ENCODE results near the gene RNF146. TPM values are rescaled to one million over a fixed set of nuclear protein-coding genes. Genes with fewer than 3 reads are reported as not detected.
"Not testable (repeated sequence)": the region's sequence is repeated elsewhere in the genome, so short reads cannot be mapped to it uniquely, and the experiment has no call there.

RNF146 gene
- polyA plus RNA-seq, 1 donor from 2014 or later: 244 TPM

DNA sequence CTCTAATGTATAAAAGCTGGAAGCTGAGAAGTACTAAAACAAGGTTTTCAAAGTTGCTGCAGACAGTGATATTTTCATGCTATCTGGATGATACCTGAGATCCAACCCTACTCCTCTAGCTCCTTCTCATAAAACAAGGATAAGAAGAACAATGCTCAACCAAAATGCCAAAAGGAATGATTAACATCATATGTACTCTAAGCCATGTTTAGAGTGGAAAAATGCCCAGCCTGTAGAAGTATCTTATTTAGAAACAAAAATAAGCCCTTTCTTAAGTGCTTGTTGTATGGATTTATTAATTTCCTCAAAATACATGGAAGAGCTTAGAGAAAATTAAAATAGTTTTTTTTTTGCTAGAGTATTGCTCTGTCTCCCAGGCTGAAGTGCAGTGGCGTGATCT is 53.0 kb downstream of the RNF146 start:
- Histone ChIP-seq H3K36me3 (ENCODE audit: insufficient read depth, low read length) (no peaks in the 10 kb centered on the region), H3K9me3 (ENCODE audit: low read length) (no peaks in the 10 kb centered on the region), H3F3A (ENCODE audit: insufficient read depth, low read length, poor library complexity, severe bottlenecking) (no peaks in the 10 kb centered on the region), H3K9me2 (ENCODE audit: insufficient read depth, low read length) (no peaks in the 10 kb centered on the region), H3K4me2 (ENCODE audit: low read length) (no peak overlapping the region), H3K4me3 (ENCODE audit: low read length) (no peak overlapping the region), H3K9ac (ENCODE audit: low read length) (no peak overlapping the region), H3K27me3 (ENCODE audit: insufficient read depth, low read depth, low read length) (no peaks in the 10 kb centered on the region), H4K20me1 (ENCODE audit: insufficient read depth) (no peaks in the 10 kb centered on the region), H3K79me2 (replicated peaks; ENCODE audit: insufficient read depth, low read length) (no peaks in the 10 kb centered on the region), H3K27ac (ENCODE audit: low read length) (no peak overlapping the region), H2AFZ (ENCODE audit: low read depth, low read length) (no peak overlapping the region)
- TF ChIP-seq TAF1 (IDR thresholded peaks at IDR 0.05; ENCODE audit: low read depth): no peak
- no peak for TF ChIP-seq RAD21 (conservative IDR thresholded peaks at IDR 0.05)
- no peak for TF ChIP-seq EP300 (conservative IDR thresholded peaks at IDR 0.05; ENCODE audit: poor library complexity, severe bottlenecking)
- TF ChIP-seq, protein P1, sequence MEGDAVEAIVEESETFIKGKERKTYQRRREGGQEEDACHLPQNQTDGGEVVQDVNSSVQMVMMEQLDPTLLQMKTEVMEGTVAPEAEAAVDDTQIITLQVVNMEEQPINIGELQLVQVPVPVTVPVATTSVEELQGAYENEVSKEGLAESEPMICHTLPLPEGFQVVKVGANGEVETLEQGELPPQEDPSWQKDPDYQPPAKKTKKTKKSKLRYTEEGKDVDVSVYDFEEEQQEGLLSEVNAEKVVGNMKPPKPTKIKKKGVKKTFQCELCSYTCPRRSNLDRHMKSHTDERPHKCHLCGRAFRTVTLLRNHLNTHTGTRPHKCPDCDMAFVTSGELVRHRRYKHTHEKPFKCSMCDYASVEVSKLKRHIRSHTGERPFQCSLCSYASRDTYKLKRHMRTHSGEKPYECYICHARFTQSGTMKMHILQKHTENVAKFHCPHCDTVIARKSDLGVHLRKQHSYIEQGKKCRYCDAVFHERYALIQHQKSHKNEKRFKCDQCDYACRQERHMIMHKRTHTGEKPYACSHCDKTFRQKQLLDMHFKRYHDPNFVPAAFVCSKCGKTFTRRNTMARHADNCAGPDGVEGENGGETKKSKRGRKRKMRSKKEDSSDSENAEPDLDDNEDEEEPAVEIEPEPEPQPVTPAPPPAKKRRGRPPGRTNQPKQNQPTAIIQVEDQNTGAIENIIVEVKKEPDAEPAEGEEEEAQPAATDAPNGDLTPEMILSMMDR (IDR thresholded peaks at IDR 0.05; ENCODE audit: poor library complexity, severe bottlenecking): no peak
- no peak for TF ChIP-seq MXI1 (conservative IDR thresholded peaks at IDR 0.05; ENCODE audit: poor library complexity, severe bottlenecking)

DNA sequence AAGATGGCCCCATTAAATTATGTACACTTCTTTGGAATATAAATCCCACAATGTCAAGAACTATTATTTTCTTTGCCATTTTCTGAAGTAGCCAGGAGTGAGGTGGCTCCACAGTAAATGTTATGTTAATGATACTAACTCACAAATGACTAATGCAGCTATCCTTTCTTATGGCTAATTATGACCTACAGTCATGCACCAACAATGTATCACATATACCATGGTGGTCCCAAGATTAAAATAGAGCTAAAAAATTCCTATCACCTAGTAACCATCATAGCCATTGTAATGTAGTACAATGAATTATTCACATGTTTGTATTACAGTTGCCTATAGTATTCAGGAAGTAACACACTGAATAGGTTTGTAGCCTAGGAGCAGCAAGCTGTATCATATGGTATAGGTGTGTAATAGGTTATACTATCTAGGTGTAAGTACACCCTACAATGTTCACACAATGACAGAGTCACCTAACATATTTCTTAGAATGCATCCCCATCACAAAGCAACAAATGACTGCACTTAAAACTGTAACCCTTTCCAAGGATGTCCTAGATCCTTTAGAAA is 61.5 kb downstream of the RNF146 start:
- no peaks in the 10 kb centered on the region for H3K36me3 ChIP-seq (ENCODE audit: insufficient read depth, low read length)
- no peak overlapping the region for H3K4me3 ChIP-seq (ENCODE audit: low read length)
- H3K9me2 ChIP-seq (ENCODE audit: insufficient read depth, low read length): no peaks in the 10 kb centered on the region
- H3K9ac ChIP-seq (ENCODE audit: low read length): no peak overlapping the region
- H3F3A ChIP-seq (ENCODE audit: insufficient read depth, low read length, poor library complexity, severe bottlenecking): no peaks in the 10 kb centered on the region
- no peak overlapping the region for H3K27ac ChIP-seq (ENCODE audit: low read length)
- no peaks in the 10 kb centered on the region for H4K20me1 ChIP-seq (ENCODE audit: insufficient read depth)
- H2AFZ ChIP-seq (ENCODE audit: low read depth, low read length): no peak overlapping the region
- H3K27me3 ChIP-seq (ENCODE audit: insufficient read depth, low read depth, low read length): no peaks in the 10 kb centered on the region
- no peak overlapping the region for H3K4me2 ChIP-seq (ENCODE audit: low read length)
- TF ChIP-seq RAD21 (conservative IDR thresholded peaks at IDR 0.05): no peak
- TF ChIP-seq, protein P2, sequence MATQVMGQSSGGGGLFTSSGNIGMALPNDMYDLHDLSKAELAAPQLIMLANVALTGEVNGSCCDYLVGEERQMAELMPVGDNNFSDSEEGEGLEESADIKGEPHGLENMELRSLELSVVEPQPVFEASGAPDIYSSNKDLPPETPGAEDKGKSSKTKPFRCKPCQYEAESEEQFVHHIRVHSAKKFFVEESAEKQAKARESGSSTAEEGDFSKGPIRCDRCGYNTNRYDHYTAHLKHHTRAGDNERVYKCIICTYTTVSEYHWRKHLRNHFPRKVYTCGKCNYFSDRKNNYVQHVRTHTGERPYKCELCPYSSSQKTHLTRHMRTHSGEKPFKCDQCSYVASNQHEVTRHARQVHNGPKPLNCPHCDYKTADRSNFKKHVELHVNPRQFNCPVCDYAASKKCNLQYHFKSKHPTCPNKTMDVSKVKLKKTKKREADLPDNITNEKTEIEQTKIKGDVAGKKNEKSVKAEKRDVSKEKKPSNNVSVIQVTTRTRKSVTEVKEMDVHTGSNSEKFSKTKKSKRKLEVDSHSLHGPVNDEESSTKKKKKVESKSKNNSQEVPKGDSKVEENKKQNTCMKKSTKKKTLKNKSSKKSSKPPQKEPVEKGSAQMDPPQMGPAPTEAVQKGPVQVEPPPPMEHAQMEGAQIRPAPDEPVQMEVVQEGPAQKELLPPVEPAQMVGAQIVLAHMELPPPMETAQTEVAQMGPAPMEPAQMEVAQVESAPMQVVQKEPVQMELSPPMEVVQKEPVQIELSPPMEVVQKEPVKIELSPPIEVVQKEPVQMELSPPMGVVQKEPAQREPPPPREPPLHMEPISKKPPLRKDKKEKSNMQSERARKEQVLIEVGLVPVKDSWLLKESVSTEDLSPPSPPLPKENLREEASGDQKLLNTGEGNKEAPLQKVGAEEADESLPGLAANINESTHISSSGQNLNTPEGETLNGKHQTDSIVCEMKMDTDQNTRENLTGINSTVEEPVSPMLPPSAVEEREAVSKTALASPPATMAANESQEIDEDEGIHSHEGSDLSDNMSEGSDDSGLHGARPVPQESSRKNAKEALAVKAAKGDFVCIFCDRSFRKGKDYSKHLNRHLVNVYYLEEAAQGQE (IDR thresholded peaks at IDR 0.05; ENCODE audit: borderline replicate concordance): no peak
- no peaks in the 10 kb centered on the region for H3K79me2 ChIP-seq (replicated peaks; ENCODE audit: insufficient read depth, low read length)
- no peaks in the 10 kb centered on the region for H3K9me3 ChIP-seq (ENCODE audit: low read length)

DNA sequence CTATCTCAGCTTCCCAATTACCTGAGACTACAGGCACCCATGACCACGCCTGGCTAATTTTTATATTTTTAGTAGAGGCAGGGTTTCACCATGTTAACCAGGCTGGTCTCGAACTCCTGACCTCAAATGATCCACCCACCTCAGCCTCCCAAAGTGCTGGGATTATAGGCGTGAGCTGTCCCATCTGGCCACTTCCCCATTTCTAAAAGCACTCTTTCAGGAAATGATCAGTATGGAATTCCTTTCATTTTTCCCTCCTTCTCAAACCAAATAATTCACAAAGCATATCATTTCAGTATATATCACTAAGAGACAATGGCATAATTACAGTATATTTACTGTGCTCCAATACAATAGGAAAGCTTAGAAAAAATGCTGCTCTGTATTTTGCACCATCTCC is 64.6 kb downstream of the RNF146 start:
- not testable (repeated sequence) for H3K9me3 ChIP-seq (ENCODE audit: low read length); H3K4me2 ChIP-seq (ENCODE audit: low read length); H3K9ac ChIP-seq (ENCODE audit: low read length); H2AFZ ChIP-seq (ENCODE audit: low read depth, low read length); H4K20me1 ChIP-seq (ENCODE audit: insufficient read depth); H3K36me3 ChIP-seq (ENCODE audit: insufficient read depth, low read length); H3K9me2 ChIP-seq (ENCODE audit: insufficient read depth, low read length); H3F3A ChIP-seq (ENCODE audit: insufficient read depth, low read length, poor library complexity, severe bottlenecking); H3K27ac ChIP-seq (ENCODE audit: low read length); H3K4me3 ChIP-seq (ENCODE audit: low read length); H3K27me3 ChIP-seq (ENCODE audit: insufficient read depth, low read depth, low read length)
- H3K79me2 ChIP-seq (replicated peaks; ENCODE audit: insufficient read depth, low read length): peaks cover 19% of the 10 kb centered on the region
